ENCODE measurements around the gene DAPK2.

Gene DAPK2

DNA sequence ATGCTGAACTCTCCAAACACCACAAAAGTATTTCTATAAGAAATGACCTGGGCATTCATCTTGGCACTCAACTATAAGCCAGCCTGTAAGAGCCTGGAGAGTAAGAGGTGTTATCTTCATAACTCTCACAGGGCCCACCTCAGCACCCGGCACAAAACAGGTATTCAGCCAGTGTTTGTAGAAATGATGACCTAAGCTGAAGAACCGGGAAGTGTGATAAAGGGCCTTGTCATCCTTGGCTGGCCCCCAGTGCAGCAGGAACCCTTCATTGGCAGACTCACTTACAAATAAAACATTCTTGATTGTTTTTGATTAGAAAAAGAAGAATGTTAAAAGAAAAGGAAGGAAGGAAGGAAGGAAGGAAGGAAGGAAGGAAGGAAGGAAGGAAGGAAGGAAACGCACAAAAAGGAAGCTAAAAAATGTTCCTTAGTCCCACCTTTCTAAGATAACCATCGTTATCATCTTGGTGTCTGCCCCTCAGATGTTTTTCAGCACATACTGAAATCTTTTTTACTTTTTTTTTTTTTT, 52.1 kb downstream of the DAPK2 start:
- DNase-seq, result no peak

DNA sequence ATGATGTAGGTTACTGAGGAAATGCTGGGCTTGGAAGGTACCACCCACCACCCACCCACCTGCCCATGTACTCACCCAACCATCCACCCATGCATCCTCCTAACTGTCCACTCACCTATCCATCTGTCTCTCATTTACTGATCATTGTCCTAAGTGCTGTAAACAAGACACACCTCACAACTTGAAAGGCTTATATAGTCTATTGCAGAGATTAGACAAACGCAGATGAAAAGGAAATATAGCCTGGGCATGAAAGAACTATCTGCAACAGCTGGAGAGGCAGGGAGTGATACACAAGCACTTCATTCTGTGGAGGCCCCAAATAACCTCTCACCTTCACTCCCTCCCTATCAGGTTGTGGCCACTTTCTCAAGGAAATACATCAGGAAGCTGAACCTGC, 54.0 kb downstream of the DAPK2 start:
- DNase-seq, result no peak

- DNase-seq, result no peak
Observed at GRCh38 chr15:63991706-63992105, 54.6 kb downstream of the DAPK2 start.

DNA sequence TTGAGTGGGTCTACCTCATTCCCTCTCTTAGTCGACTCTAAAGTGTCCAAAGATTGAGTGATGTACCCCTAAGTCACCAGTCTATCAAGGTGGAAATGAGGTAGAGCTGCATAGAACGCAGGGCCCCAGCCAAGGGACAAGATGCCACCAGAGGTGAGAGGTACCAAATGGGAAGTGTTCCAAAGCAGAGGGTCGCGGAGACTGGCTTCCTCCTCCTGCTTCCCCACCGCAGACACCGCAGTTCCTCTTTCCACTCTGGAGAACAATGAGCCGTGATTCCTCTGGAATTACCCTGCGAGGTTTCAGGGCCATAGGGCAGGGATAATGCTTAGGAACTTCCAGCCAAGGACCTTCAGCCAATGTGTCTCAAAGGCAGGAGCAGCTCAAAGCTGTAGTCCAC, 55.8 kb downstream of the DAPK2 start:
- DNase-seq, result no peak

GRCh38 chr15:63987796-63988378, 58.4 kb downstream of the DAPK2 start:
- DNase-seq, result no peak

GRCh38 chr15:63986751-63987341, 59.4 kb downstream of the DAPK2 start:
- no peak for DNase-seq

DNA sequence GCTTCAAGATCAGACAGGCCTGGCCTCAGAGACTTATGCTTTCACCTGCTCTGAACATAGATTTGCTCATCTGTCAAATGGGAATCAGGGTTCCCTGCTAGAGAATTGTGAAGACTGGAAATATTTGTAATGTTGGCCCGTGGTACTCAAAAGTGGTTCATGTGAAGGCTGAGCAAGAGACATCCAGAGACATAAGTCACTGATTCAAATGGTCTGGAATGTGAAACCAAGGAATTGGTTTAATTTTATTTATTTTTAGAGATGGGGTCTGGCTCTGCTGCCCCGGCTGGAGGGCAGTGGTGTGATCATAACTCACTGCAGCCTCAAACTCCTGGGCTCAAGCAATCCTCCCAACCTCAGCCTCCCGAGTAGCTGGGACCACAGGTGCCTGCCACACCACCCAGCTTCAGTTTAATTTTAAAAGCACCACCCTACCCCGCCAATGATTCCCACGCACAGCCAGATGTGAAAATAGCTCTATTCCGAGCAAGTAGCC, 60.1 kb downstream of the DAPK2 start:
- no peak for DNase-seq

DNA sequence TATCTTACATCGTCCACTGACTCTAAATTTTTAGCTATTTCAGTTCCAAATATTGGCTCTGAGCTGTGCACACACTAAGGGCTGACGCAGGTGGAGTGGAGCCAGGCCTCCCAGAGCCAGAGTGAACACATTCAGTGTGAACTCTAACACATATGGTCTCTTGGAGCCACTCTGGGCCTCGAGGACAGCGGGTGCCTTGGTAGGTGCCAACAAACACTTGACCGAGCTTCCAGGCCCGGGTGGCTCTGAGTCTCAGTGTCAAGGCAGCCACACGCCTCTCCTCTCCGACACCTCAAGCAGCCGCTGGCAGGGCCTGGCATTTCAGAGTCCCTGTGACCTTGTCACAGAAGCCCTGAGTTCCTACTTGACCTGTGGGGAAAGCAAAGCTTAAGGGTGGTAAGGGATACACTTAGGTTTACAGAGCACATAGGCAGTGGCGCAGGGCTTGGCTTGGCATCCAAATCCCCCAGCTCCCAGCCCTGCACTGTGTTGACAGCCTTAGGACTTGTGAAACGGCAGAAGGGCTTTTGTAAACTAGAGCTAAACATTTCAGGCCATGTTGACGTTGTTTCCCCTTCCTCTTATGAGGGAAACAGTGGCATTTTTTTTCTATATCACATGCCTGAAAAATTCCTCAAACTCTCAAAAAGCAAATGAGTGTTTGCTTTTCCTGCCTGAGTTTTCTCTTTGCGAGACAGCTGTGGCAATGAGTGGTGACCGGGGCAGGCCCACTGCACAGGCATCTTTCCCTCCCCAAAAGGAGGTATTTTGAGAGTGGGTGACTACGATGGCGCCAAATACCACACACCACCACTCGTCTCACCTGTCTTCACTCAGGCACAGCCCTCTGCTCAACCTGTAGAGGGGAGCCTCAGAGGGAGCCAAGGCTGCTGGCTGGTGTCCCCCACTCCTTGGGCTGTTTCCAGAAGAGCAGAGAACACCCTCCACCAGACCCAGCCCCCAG, 60.8 kb downstream of the DAPK2 start:
- no peak for DNase-seq

DNA sequence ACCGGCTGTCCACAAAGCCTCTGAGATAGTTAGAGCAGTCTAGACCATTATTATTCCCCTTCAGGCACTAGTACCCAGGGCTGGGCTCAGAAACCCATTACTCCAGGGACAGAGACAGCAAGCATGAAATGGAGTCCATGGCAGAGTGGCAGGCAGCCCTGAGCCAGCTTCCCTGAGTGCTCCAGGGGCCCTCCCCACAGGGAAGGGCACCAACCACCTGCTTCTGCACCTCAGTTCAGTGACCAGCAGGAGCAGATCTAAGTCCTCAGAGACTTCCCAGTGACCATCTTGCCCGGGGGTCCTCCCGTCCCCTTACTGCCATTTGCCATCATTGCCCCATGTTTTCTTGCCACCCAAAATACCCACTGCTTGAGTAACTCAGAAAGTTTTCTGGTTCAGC, 62.0 kb downstream of the DAPK2 start:
- DNase-seq, result no peak

DNA sequence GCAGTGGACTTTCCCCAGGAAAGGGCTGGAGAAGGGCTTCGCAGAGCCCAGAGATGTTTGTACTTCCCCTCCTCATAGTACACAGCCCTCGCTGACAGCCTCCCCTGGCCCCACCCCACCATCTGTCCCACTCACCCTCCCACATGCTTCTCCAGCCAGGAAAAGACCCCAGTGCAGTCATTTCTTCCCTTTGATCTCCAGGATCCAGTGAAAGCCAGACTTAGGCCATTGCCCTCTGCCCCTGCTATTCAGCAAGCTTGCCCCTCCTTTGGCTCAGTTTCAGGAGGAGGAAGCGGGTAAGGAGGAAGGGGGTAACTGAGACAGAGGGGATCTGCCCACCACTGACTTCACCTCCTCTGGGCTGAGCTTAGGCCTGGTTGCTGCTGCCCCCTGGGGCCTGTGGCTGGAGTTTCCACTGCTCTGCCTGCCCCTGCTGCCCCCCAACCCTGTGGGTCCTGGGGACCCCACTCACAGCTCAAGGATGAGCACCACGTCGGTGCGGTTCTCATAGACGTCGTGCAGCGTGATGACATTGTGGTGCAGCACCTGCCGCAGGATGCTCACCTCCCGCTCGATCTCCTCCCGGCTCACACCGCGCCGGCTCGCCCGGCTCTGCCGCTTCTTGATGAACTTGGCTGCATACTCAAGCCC, 63.1 kb downstream of the DAPK2 start:
- DNase-seq, result no peak

GRCh38 chr15:63982381-63982854, 63.9 kb downstream of the DAPK2 start:
- no peak for DNase-seq

GRCh38 chr15:63981596-63982320, 64.5 kb downstream of the DAPK2 start:
- DNase-seq, result no peak

GRCh38 chr15:63979262-63979793, 67.0 kb downstream of the DAPK2 start:
- DNase-seq, result no peak

- no peak for DNase-seq
Observed at GRCh38 chr15:63978511-63979261, 67.6 kb downstream of the DAPK2 start.

DNA sequence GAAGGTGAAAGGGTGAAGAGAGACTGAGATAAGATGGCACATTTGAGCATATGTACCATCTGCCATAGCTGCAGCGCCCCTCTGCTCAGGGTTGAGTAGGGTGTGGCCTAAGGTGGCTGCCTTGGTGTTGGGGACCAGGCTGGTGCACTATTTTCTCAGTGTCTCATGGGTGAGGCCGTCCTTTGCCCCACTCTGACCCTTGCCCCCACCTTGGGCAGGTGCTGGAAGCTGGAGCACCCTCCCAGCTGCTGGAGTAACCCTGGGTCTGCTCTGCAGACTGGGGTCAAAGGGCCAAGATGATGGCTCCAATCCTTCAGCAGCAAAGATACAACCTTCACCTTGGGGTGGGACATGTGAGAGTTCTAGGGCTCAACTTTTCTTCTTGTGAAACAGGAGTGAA, 69.2 kb downstream of the DAPK2 start:
- DNase-seq, result no peak

DNA sequence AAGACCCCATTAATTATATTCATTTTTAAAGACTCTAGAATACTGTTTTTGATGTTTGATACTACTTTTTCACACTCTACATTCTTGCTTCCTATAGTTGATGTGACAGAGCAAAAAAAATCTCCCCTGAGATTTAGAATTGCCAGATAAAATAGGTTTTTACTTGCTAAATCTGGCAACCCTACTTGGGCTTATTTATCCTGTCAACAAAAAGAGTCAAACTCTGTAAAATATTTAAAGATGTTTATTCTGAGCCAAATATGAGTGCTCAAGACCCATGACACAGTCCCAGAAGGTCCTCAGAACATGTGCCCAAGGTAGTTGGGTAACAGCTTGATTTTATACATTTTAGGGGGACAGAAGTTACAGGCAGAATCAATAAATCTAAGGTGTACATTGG, 72.3 kb downstream of the DAPK2 start:
- DNase-seq, result no peak

GRCh38 chr15:63973212-63974009, 72.9 kb downstream of the DAPK2 start:
- DNase-seq, result no peak

- DNase-seq, result no peak
Observed at GRCh38 chr15:63972801-63973200, 73.5 kb downstream of the DAPK2 start.

GRCh38 chr15:63971904-63972303, 74.4 kb downstream of the DAPK2 start:
- DNase-seq, result no peak

- peak; percentile 39 for DNase-seq
Observed at GRCh38 chr15:63971427-63971805, 74.9 kb downstream of the DAPK2 start.

Data from stimulated activated CD4-positive, alpha-beta T cell treated with anti-CD3 and anti-CD28 coated beads, Interleukin-4, amount 100 ng/mL, for 1 hour (primary cell).